ENCODE measurements around the gene C12orf43. TPM values are rescaled to one million over a fixed set of nuclear protein-coding genes. Genes with fewer than 3 reads are reported as not detected.
"Not testable (repeated sequence)": the region's sequence is repeated elsewhere in the genome, so short reads cannot be mapped to it uniquely, and the experiment has no call there.

The C12orf43 gene, protein sequence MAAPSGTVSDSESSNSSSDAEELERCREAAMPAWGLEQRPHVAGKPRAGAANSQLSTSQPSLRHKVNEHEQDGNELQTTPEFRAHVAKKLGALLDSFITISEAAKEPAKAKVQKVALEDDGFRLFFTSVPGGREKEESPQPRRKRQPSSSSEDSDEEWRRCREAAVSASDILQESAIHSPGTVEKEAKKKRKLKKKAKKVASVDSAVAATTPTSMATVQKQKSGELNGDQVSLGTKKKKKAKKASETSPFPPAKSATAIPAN
- total RNA-seq (10 to 100 TPM; 10.6 to 22.9 (median 17.9) TPM), polyA plus RNA-seq (10 to 100 TPM; 14.8 to 16.4 TPM)
- long read RNA-seq, donor 1, full-length matches to known transcripts = 34 of 118 reads
- long read RNA-seq, donor 1, partial matches to known transcripts = 1 of 118 reads
- long read RNA-seq, donor 1, other reads (novel, unspliced or antisense) = 83 of 118 reads
- long read RNA-seq, donor 2, full-length matches to known transcripts = 8 of 8 reads
- long read RNA-seq, donor 2, partial matches to known transcripts = 0 of 8 reads
- long read RNA-seq, donor 2, other reads (novel, unspliced or antisense) = 0 of 8 reads
- long read RNA-seq, donor 3, full-length matches to known transcripts = 9 of 36 reads
- long read RNA-seq, donor 3, partial matches to known transcripts = 1 of 36 reads
- long read RNA-seq, donor 3, other reads (novel, unspliced or antisense) = 26 of 36 reads

- H3K27me3 ChIP-seq = no peaks in the 10 kb centered on the region
- intact Hi-C loops (cut with DNase I) = no loop called here
- no peaks in the 10 kb centered on the region for H3K36me3 ChIP-seq
- H3K27ac ChIP-seq = peak within 1 kb of the TSS in 1 of 2 donors; percentile 53
- TF ChIP-seq, protein P1, sequence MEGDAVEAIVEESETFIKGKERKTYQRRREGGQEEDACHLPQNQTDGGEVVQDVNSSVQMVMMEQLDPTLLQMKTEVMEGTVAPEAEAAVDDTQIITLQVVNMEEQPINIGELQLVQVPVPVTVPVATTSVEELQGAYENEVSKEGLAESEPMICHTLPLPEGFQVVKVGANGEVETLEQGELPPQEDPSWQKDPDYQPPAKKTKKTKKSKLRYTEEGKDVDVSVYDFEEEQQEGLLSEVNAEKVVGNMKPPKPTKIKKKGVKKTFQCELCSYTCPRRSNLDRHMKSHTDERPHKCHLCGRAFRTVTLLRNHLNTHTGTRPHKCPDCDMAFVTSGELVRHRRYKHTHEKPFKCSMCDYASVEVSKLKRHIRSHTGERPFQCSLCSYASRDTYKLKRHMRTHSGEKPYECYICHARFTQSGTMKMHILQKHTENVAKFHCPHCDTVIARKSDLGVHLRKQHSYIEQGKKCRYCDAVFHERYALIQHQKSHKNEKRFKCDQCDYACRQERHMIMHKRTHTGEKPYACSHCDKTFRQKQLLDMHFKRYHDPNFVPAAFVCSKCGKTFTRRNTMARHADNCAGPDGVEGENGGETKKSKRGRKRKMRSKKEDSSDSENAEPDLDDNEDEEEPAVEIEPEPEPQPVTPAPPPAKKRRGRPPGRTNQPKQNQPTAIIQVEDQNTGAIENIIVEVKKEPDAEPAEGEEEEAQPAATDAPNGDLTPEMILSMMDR (IDR thresholded peaks at IDR 0.05) = no peak
- TF ChIP-seq EP300 (IDR thresholded peaks at IDR 0.05) = no peak
- TF ChIP-seq POLR2A (IDR thresholded peaks at IDR 0.05) = no peak
- peak; percentile 84 to 93 (median 91) for DNase-seq
- H3K9me3 ChIP-seq = no peaks in the 10 kb centered on the region
- peak within 1 kb of the TSS; percentile 85 for H3K4me3 ChIP-seq
- no peaks in the 10 kb centered on the region for H3K4me1 ChIP-seq (ENCODE audit: insufficient read depth)
- 1% methylated on average over 34 of the region's 34 CpGs for WGBS, 3 donors
These were observed at the start of gene C12orf43 for GRCh38 chr12:121015825-121016766. C12orf43 (minus strand) TSS chr12:121016487; CDS start chr12:121016474, 13 bp downstream.

DNA sequence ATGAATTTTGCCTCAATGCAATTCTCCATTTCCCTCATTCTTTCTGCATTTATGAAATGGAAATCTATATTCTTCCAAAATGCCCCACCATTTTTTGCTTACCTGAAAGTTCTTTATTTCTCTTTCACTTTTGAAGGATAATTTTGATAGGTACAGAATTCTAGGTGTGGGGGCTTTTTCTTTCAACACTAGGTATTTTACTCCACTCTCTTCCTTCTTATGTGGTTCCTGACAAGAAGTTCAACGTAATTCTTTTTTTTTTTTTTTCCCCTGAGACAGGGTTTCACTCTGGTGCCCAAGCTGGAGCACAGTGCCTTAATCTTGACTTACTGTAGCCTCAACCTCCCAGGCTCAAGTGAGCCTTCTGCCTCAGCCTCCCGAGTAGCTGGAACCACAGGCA lies 49.1 kb upstream of the C12orf43 start:
- no peak overlapping the region for H3K27ac ChIP-seq
- intact Hi-C loops (cut with DNase I) = no loop called here
- 64 to 73% (median 65%) methylated on average over 2 of the region's 2 CpGs for WGBS, 3 donors
- no peaks in the 10 kb centered on the region for H3K36me3 ChIP-seq
- no peaks in the 10 kb centered on the region for H3K9me3 ChIP-seq
- no peak for DNase-seq
- TF ChIP-seq EP300 (IDR thresholded peaks at IDR 0.05) = no peak
- no peak for TF ChIP-seq POLR2A (IDR thresholded peaks at IDR 0.05)
- TF ChIP-seq, protein P1 (IDR thresholded peaks at IDR 0.05) = no peak
- H3K4me3 ChIP-seq = no peak overlapping the region
- H3K4me1 ChIP-seq (ENCODE audit: insufficient read depth) = peaks cover 1% of the 10 kb centered on the region
- no peaks in the 10 kb centered on the region for H3K27me3 ChIP-seq

DNA sequence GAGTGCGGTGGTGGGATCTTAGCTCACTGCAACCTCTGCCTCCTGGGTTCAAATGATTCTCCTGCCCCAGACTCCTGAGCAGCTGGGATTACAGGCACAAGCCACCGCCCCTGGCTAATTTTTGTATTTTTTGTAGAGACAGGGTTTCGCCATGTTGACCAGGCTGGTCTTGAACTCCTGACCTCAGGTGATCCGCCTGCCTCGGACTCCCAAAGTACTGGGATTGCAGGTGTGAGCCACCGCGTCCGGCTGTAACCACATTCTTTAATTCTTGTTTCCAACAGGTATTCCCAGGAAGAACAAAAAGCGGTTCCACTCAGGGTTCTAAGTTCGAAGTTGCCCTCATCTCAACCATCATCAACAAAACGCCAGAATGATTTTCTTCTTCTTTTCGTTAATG lies 48.3 kb upstream of the C12orf43 start:
- 89 to 91% (median 90%) methylated on average over 12 of the region's 12 CpGs for WGBS, 3 donors
- H3K27me3 ChIP-seq = not testable (repeated sequence)

GRCh38 chr12:121064116-121064515 lies 47.8 kb upstream of the C12orf43 start:
- H3K4me1 ChIP-seq (ENCODE audit: insufficient read depth) = peaks cover 3% of the 10 kb centered on the region
- intact Hi-C loops (cut with DNase I) = no loop called here
- no peak for DNase-seq
- no peak overlapping the region for H3K27ac ChIP-seq
- no peaks in the 10 kb centered on the region for H3K27me3 ChIP-seq
- H3K36me3 ChIP-seq = no peaks in the 10 kb centered on the region
- H3K9me3 ChIP-seq = no peaks in the 10 kb centered on the region
- TF ChIP-seq POLR2A (IDR thresholded peaks at IDR 0.05) = no peak
- TF ChIP-seq EP300 (IDR thresholded peaks at IDR 0.05) = no peak
- TF ChIP-seq, protein P1 (IDR thresholded peaks at IDR 0.05) = no peak
- no peak overlapping the region for H3K4me3 ChIP-seq
- WGBS, 3 donors = 80 to 92% (median 87%) methylated on average over 1 of the region's 1 CpG

More for the DNA sequence above, 48.3 kb upstream of the C12orf43 start:
- H3K36me3 ChIP-seq; H3K4me3 ChIP-seq; DNase-seq; H3K9me3 ChIP-seq; intact Hi-C loops (cut with DNase I); H3K27ac ChIP-seq; H3K4me1 ChIP-seq (ENCODE audit: insufficient read depth): not testable (repeated sequence)
